ENCODE results near the gene HIPK3. TPM values are rescaled to one million over a fixed set of nuclear protein-coding genes. Genes with fewer than 3 reads are reported as not detected.

HIPK3 gene
- polyA plus RNA-seq, 1 donor, result 40.8 TPM

Other genes with a start within 250 kb of the HIPK3 start
- gene DEPDC7, start 241.5 kb upstream of the HIPK3 start, polyA plus RNA-seq, result 58.3 TPM
- 10.5 TPM for gene TCP11L1, start 217.8 kb upstream of the HIPK3 start, polyA plus RNA-seq
- gene CSTF3, start 95.9 kb upstream of the HIPK3 start, polyA plus RNA-seq, result 49.2 TPM
- 0.81 TPM for gene KIAA1549L, start 118.7 kb downstream of the HIPK3 start, polyA plus RNA-seq

Measured in large intestine (tissue), 1 donor.